SK-N-DZ (cell line): ENCODE data around the gene LGALS1.
A peak's percentile ranks its signal among the peaks of the same experiment; 100 is the strongest.
"Not testable (repeated sequence)": the region's sequence is repeated elsewhere in the genome, so short reads cannot be mapped to it uniquely, and the experiment has no call there.

ENCODE experiments used
- DNase-seq: peaks from one replicate; pipeline ENCODE4 v3.0.0-alpha.2; 2015; ENCODE audit warnings: low spot score

Gene LGALS1

DNA sequence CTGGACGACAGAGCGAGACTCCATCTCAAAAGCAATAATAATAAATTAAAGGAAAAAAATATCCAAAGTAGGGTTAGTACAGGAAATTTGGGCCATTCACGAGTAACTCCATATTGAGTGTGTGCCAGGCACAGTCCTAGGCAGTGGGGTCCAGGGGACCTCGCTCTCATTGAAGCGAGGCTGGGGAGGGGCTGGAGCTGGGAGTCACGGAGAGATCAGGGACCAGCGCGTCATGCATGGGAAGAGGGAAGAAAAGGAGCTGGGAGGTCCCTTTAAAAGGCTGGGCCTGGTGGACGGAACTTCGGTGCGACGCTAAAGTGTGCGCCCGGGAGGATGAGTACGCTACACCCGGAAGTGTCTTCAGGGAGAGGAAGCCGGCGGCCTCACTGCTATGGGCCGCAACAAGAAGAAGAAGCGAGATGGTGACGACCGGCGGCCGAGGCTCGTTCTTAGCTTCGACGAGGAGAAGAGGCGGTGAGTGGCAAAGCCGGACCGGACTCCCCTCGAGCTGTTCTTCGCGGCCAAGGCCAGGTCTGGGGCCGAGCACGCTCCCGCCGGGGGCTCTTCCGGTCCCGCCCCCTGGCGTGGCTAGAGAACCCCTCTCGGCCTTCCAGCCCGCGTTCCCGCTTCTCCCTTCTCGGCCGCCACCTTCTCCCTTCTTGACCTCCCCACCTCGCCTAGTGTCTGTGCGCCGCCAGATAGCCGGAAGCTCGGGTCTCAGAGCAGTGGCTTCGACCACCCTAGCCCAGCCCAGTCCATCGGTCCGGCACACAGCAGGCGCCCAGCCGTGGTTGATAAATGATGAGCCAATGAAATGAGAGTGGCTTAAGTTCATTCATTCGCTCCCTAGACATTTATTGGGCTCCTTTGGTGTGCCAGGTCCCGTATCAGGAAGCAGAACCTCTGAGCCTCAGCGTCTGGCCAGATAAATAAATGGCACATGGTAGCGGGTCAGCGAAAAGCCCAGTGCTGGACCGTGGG is 10.9 kb downstream of the LGALS1 start, which contains the start of gene NOL12:
TSS of gene NOL12 (plus strand) at position 342 of the 981 bp plus-strand sequence. CDS start at position 392, 50 bp downstream.
- peak; percentile 95 for DNase-seq

DNA sequence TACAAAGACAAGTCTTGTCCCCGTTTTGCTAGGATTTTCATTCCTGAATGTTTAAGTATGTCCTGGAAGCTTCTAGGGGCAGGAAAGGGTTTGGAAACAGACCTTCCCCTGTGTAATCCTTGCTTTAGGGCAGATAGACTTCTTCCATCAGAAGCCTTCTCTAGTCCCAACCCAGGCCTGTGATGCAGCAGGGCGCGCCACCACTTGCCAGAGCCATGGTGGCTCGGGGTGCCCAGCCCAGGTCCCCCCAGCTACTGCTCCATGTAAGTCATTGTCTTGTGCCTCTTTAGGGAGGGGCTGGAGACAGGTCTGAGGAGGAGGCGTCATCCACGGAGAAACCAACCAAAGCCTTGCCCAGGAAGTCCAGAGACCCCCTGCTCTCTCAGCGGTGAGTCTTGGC is 15.0 kb downstream of the LGALS1 start:
- no peak for DNase-seq

DNA sequence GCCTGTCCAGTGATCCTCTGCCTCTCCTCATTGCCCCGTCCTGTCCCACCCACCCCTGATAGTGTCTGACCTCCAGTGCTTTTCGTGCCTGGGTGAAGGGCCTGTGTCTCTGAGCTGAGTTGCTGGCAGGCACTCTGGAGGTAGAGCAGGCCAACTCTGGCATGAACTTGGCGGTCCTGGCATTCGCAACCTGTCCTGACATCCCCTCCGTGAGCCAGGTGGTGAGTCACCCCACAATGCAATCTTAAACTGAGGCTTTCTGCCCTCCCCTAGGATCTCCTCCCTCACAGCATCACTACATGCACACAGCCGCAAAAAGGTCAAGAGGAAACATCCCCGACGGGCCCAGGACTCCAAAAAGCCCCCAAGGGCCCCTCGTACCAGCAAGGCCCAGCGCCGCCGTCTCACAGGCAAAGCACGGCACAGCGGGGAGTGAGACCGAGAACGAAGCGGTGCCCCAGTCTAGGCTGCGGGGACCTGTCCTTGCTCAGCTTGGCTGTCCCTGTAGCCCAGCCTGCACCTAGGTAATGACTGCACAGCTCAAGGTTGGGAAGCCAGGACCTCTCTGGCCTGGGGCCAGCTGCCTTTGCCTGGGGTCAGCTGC is 15.6 kb downstream of the LGALS1 start:
- no peak for DNase-seq

DNA sequence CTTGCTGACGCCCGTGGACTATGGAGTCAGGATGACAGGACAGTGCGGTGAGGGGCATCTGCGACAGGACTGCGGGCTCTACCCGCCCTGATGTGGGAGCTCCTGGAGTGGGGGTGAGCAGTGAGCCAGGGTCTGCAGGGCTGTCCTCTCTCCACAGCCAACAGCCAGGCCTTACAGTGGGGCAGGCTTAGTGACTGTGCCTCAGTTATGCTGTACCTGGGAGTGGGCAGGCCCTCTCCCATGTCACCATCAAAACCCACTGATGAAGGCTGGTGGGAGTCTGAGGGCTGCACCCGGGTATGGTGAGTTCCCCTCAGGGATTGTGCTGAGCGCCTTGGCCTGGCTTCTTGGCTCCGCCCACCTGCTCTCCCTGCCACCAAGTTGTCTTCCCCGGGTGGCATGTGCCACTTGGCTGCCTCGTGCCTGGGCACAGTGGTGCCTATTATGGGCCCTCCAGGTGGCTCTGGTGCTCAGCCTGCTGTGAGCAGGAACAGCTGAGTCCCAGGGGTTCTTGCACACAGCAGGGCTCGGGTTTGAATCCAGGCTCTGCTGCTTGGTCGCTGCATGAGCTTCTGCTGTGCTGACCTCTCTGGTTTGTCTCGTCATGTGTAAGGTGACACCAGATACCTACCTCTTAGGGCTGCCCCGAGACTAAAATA is 17.3 kb downstream of the LGALS1 start:
- no peak for DNase-seq

DNA sequence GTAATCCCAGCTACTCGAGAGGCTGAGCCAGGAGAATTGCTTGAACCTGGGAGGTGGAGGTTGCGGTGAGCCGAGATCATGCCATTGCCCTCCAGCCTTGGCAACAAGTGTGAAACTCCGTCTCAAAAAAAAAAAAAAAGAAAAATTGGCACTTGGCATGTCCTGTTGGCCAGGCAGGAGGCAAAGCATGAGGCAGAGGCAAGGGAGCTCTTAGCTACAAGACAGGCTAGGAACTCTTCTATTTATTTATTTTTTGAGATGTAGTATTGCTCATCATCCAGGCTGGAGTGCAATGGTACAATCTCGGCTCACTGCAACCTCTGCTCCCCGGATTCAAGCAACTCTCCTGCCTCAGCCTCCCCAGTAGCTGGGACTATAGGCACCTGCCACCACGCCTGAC is 18.7 kb downstream of the LGALS1 start:
- not testable (repeated sequence) for DNase-seq

DNA sequence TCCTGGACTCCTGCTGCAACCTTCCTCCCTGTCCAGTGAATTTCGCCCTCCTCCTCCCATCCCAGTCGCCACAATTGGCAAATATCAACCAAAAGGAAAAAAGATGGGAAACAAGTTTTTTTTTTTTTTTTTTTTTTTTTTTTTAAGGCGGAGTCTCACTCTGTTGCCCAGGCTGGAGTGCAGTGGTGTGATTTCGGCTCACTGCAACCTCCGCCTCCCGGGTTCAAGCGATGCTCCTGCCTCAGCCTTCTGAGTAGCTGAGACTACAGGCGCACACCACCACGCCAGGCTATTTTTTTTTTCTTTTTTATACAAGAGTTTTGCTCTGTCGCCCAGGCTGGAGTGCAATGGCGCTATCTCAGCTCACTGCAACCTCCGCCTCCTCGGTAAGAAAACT is 20.8 kb downstream of the LGALS1 start:
- not testable (repeated sequence) for DNase-seq

DNA sequence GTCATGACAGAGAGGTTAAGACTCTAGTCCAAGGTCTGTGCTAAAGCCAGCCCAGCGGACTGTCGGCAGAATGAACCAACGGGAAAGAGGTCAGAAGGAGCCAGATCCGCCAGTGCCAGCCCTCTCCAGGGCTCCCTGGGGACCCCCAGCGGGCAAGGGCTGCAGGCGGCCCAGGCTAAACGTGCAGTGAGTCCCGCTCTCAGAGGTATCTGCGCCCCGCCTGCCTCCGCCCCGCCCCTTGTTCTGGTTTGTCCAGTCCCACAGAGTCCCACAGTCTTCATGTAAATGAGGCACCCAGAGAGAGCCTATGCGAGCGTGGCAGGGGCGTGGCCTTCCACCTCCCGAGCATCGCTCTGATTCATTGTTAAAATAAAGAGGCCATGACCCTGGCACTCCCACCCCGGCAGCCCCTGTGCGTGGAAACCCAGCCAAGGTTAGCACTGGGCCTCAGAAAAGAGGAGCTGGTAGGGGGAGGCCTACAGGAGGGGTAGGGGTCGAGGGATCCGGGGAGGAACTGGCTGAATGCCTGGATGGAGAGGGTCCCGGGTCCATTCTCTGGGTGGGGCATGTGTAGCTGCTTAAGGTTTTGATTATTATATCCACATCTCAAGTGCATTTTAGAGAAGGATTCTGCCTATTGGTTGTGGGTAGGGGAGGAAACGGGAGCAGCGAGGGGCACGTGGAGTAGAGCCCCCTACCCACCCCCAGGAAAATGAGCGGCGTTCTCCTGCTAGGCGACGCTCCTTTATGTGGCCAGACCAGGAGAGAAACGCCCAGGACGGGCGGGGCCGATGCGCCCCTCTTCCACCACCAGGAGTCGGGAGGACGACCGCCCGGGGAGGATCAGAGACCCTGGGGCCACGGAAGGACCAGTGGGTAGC is 21.5 kb downstream of the LGALS1 start, which contains the start of gene TRIOBP:
TSS of gene TRIOBP (plus strand) at position 392 of the 881 bp plus-strand sequence. CDS start 4,318 bp downstream, outside the sequence.
- DNase-seq, result peak; percentile 99

DNA sequence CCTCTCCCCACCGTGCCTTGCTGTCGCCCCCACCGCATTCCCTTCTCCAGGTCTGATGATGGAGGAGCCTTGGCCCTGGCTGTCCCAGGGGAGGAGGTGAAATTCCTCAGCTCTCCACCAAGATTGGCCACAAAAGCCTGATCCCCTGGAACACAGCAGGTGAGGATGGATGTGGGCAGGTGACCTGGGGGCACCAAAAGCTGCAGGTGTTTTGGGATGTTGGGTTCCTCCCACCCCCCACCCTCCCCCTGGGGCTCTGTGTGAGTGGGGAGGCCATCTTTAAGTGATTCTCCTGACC is 22.1 kb downstream of the LGALS1 start:
- DNase-seq, result no peak

DNA sequence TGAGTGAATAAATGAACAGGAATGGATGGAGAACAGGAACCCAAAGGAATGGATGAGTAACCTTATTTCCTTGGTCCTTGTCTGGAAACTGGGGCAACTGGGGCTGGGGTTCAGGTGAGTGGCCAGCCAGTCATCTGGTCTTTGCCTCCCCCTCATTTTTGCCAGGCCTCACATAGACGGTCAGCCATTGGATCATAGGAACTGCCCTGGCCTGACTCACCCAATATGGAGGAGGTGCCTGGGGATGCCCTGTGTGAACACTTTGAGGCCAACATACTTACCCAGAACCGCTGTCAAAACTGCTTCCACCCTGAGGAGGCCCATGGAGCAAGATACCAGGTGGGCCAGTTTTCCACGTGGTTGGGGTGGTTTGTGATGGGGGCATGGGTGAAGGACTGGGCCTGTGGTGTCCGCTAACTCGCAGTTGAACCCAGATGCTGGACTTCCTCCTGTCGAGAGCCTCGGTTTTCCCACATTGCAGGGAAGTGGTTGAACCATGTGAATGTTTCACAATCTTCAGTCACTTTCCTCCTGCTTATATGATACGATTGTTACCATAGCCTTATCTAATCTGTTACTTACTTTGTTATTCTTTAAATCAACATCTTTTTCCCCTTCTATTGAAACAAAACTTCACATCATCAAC is 25.8 kb downstream of the LGALS1 start:
- no peak for DNase-seq

DNA sequence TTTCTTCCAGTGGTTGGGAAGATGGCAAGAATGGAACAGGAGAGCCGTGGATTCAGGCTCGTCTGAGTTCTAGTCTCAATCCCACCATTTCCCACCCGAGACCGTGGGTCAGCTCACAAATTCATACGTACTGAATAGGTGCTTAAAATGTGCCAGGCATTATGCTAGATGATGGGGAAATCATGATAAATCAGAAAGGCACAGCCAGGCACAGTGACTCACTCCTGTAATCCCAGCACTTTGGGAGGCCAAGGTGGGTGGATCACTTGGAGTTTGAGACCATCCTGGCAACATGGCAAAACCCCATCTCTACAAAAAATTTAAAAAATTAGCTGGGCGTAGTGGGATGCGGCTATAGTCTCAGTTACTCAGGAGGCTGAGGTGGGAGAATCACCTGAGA is 28.5 kb downstream of the LGALS1 start:
- no peak for DNase-seq

DNA sequence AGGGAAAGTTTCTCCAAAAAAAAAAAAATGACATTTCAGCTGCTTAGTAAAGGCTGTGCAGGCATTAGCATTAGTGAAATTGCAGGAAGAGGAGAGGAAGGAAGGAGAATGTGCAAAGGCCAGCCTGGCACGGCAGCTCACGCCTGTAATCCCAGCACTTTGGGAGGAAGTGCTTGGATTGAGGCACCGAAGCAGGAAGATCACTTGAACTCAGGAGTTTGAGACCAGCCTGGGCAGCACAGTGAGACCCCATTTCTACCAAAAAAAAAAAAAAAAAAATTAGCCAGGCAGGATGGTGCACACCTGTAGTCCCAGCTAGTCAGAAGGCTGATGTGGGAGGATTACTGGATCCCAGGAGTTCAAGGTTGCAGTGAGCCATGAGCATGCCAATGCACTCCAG is 29.2 kb downstream of the LGALS1 start:
- no peak for DNase-seq

DNA sequence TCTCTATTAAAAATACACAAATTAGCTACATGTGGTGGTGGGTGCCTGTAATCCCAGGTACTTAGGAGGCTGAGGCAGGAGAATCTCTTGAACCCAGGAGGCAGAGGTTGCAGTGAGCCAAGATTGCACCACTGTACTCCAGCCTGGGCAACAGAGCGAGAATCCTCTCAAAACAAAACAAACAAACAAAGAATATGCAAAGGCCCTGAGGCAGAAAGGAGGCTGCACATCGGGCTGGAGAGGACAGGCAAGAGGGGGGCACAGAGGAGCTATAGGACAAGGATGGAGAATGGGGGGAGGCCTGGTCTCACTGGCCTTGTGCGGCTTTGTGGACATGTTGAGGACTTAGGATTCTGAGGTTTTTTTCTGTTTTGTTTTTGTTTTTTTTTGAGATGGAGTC is 29.8 kb downstream of the LGALS1 start:
- DNase-seq, result no peak

DNA sequence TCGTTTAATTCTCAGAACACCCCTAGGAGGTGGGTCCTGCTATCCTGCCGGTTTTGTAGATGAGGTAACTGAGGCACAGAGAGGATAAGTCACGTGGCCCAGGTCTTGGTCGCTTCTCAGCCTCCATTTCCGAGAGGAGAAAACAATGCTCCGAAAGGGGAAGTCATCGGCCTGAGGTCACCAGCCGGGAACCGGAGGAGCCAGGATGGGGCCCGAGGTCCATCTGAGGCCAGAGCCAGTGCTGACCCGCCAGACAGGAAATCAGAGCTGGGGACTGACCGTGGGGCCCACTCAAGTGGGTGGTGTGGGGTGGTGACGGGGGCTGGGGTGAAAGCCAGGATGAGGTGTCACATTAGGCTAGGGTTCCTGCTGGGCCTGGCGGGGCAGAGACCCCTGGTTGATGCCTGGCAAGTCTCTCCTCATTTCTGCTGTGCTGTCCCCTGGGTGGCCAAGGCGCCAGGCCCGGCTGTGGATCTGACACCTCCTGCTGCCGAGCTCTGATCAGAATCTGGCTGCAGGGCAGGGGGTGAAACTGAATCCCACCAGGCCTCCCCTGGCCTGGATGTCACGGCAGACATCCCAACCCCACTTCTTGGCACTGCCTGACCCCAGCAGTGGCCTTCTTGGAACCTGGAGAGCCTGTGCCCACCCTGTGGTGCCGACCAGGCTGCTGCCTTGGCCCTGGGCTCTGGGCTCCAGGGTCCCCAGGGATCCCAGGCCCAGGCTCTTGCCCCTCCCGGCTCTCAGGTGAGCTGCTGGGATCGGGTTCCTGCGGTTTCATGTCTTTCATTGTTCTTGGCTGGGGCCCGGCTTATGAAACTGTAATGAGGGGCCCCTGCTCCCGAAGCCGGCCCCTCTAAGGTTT is 33.4 kb downstream of the LGALS1 start:
- DNase-seq, result no peak

DNA sequence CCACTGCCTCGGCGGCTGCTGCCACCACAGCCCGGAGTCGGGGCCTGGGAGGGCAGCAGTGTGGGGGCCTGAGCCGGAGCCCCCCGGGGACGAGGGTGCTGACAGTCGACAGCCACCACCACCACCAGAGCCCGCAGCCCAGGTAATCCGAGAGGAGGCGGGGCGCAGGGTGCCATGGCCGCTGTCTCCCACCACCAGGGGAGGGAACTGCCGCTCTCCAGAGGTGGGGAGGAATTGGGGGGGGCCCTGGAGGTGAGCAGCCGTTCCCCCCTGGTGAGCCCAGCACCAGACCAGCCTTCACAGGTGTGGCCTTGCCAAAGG is 34.0 kb downstream of the LGALS1 start:
- DNase-seq, result no peak

DNA sequence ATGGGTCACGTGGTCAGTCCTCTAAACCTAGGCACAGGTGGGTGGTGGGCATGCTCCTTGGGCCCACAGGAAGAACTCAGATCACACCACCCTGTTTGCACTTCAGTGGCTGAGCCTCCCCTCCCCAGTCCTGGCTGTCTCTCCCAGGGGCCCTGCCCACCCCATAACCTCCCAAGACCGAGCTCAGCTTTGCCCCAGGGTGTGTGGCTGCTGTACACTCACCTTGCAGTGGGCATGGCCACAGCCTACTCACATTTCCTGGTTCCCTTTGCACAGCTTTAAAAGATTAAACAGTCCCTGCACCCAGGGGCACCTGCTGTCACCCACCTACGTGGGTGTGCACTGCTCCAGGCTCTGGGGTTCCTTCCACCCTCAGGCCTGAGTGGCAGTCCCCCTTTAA is 35.2 kb downstream of the LGALS1 start:
- DNase-seq, result no peak

DNA sequence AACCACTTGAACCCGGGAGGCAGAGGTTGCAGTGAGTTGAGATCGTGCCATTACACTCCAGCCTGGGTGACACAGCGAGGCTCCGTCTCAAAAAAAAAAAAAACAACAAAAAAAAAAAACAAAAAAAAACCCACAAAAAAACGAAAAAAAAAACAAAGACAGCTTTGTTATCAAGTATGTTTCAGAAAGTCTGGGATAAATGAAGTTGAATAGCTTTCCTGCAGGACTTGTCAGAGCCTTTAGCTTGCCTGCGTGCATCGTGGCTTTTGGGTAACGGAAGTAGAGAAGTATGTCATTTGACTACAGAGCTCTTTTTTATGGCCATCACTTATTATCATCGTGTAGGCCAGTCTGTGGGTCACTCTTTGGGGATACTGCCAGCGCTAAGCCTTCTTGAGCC is 36.1 kb downstream of the LGALS1 start:
- DNase-seq, result no peak

DNA sequence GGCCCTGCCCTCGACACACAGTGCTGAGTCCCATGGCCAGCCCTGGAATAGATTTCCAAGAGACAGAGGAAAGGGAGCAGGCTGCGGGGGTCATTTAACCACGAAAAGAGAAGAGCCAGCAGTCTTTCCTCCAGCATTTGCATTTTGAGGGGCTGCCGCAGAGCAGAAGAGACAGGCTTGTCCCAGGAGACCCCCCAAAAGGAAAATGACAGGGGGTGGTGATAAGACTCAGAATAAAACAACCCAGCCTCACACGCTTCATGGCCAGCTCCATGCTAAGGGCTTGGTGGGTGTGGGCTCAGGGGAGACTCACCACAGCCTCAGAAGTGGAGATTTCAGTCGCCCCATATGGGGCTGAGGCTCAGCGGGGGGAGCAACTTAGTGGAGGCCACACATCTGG is 38.3 kb downstream of the LGALS1 start:
- DNase-seq, result no peak

DNA sequence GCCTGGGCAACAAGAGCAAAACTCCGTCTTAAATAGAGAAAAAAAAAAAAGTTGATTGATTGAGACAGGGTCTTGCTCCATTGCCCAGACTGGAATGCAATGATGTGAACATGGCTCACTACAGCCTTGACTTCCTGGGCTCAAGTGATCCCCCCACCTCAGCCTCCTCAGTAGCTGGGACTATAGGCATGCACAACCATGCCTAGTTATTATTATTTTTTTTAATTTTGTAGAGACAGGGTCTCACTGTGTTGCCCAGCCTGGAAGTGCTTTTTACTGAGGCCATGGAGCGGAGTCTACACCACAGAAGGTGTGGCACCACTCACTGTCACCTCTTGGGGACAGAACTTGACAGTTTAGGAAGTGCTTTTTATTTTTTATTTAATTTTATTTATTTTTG is 39.2 kb downstream of the LGALS1 start:
- DNase-seq, result no peak

DNA sequence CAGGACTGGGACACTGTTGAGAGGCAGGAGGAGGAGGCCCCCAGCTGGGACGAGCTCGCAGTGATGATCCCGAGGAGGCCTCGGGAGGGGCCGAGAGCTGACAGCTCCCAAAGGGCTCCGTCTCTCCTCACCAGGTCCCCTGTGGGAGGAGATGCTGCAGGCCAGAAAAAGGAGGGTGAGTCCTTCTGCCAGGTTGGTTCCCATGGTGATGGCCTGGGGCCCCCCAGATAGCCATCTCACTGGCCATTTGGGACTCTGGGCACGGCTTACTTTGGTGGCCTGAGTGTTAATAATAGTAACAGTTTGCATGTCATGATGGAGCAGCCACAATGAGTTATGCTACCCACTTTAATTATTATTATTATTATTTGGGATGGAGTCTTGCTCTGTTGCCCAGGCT is 40.3 kb downstream of the LGALS1 start:
- no peak for DNase-seq

DNA sequence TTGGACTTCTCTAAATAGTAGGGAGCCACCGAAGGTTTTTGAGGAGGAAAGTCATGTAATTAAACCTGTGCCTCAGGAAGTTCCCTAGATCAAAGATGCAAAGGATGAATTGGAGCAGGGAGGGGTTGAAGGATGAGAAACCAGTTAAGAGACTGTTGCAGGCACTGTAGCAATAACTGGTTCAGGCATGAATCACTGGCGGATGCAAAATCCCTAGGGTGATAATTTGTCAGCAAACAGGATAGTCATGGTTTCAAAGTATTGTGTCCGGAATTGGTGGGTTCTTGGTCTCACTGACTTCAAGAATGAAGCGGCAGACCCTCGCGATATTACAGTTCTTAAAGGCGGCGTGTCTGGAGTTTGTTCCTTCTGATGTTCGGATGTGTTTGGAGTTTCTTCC is 41.3 kb downstream of the LGALS1 start:
- no peak for DNase-seq
